ENCODE measurements around the gene MYH11.
A peak's percentile ranks its signal among the peaks of the same experiment; 100 is the strongest.

The MYH11 gene

GRCh38 chr16:15880434-15881308 lies 23.8 kb upstream of the MYH11 start:
- TF ChIP-seq POU2F2 (IDR thresholded peaks at IDR 0.05; ENCODE audit: low read depth, low read length) (no peak), POLR2A (IDR thresholded peaks at IDR 0.05; ENCODE audit: low read depth, low read length) (no peak), TAF1 (IDR thresholded peaks at IDR 0.05; ENCODE audit: low read depth, low read length) (no peak), POLR2AphosphoS5 (IDR thresholded peaks at IDR 0.05; ENCODE audit: low read depth, low read length) (no peak), SPI1 (IDR thresholded peaks at IDR 0.05; ENCODE audit: low read depth, low read length) (no peak), PAX5 (IDR thresholded peaks at IDR 0.05; ENCODE audit: insufficient read depth, low read length, severe bottlenecking) (no peak)
- no peak for FAIRE-seq
- DNase-seq (ENCODE audit: insufficient read length, low spot score) = no peak

- no peak for TF ChIP-seq POLR2A (IDR thresholded peaks at IDR 0.05; ENCODE audit: low read depth, low read length)
- no peak for TF ChIP-seq POLR2AphosphoS5 (IDR thresholded peaks at IDR 0.05; ENCODE audit: low read depth, low read length)
- TF ChIP-seq SPI1 (IDR thresholded peaks at IDR 0.05; ENCODE audit: low read depth, low read length) = no peak
- no peak for TF ChIP-seq TAF1 (IDR thresholded peaks at IDR 0.05; ENCODE audit: low read depth, low read length)
- DNase-seq (ENCODE audit: insufficient read length, low spot score) = no peak
- no peak for FAIRE-seq
Observed at GRCh38 chr16:15879255-15879811, 22.5 kb upstream of the MYH11 start.

- FAIRE-seq (no peak), DNase-seq (ENCODE audit: insufficient read length, low spot score) (no peak)
- no peak for TF ChIP-seq POU2F2 (IDR thresholded peaks at IDR 0.05; ENCODE audit: low read depth, low read length)
Observed at GRCh38 chr16:15876503-15876902, 19.7 kb upstream of the MYH11 start.

- DNase-seq (ENCODE audit: insufficient read length, low spot score) (no peak), FAIRE-seq (peak; percentile 38)
- TF ChIP-seq POU2F2 (IDR thresholded peaks at IDR 0.05; ENCODE audit: low read depth, low read length) = no peak
Observed at GRCh38 chr16:15874745-15875314, 18.0 kb upstream of the MYH11 start.

- TF ChIP-seq TAF1 (IDR thresholded peaks at IDR 0.05; ENCODE audit: low read depth, low read length) = no peak
- no peak for FAIRE-seq
Observed at GRCh38 chr16:15873737-15874136, 16.9 kb upstream of the MYH11 start.

GRCh38 chr16:15873301-15873700 lies 16.5 kb upstream of the MYH11 start:
- TF ChIP-seq SPI1 (IDR thresholded peaks at IDR 0.05; ENCODE audit: low read depth, low read length) (no peak), POLR2A (IDR thresholded peaks at IDR 0.05; ENCODE audit: low read depth, low read length) (no peak), TAF1 (IDR thresholded peaks at IDR 0.05; ENCODE audit: low read depth, low read length) (no peak), POU2F2 (IDR thresholded peaks at IDR 0.05; ENCODE audit: low read depth, low read length) (no peak), POLR2AphosphoS5 (IDR thresholded peaks at IDR 0.05; ENCODE audit: low read depth, low read length) (no peak), PAX5 (IDR thresholded peaks at IDR 0.05; ENCODE audit: insufficient read depth, low read length, severe bottlenecking) (no peak)
- no peak for DNase-seq (ENCODE audit: insufficient read length, low spot score)
- FAIRE-seq = no peak

More at GRCh38 chr16:15873737-15874136, 16.9 kb upstream of the MYH11 start:
- no peak for DNase-seq (ENCODE audit: insufficient read length, low spot score)

- no peak for FAIRE-seq
Observed at GRCh38 chr16:15870011-15870410, 13.2 kb upstream of the MYH11 start.

GRCh38 chr16:15866451-15866850 lies 9.6 kb upstream of the MYH11 start:
- no peak for FAIRE-seq
- DNase-seq (ENCODE audit: insufficient read length, low spot score) = no peak
- no peak for TF ChIP-seq SPI1 (IDR thresholded peaks at IDR 0.05; ENCODE audit: low read depth, low read length)
- no peak for TF ChIP-seq POLR2AphosphoS5 (IDR thresholded peaks at IDR 0.05; ENCODE audit: low read depth, low read length)
- TF ChIP-seq POU2F2 (IDR thresholded peaks at IDR 0.05; ENCODE audit: low read depth, low read length) = no peak
- TF ChIP-seq PAX5 (IDR thresholded peaks at IDR 0.05; ENCODE audit: insufficient read depth, low read length, severe bottlenecking) = no peak
- no peak for TF ChIP-seq POLR2A (IDR thresholded peaks at IDR 0.05; ENCODE audit: low read depth, low read length)
- TF ChIP-seq TAF1 (IDR thresholded peaks at IDR 0.05; ENCODE audit: low read depth, low read length) = no peak

More at GRCh38 chr16:15870011-15870410, 13.2 kb upstream of the MYH11 start:
- TF ChIP-seq POU2F2 (IDR thresholded peaks at IDR 0.05; ENCODE audit: low read depth, low read length) = no peak
- TF ChIP-seq PAX5 (IDR thresholded peaks at IDR 0.05; ENCODE audit: insufficient read depth, low read length, severe bottlenecking) = no peak
- TF ChIP-seq POLR2A (IDR thresholded peaks at IDR 0.05; ENCODE audit: low read depth, low read length) = no peak
- no peak for TF ChIP-seq SPI1 (IDR thresholded peaks at IDR 0.05; ENCODE audit: low read depth, low read length)
- no peak for TF ChIP-seq TAF1 (IDR thresholded peaks at IDR 0.05; ENCODE audit: low read depth, low read length)
- no peak for TF ChIP-seq POLR2AphosphoS5 (IDR thresholded peaks at IDR 0.05; ENCODE audit: low read depth, low read length)
- no peak for DNase-seq (ENCODE audit: insufficient read length, low spot score)

- TF ChIP-seq TAF1 (IDR thresholded peaks at IDR 0.05; ENCODE audit: low read depth, low read length) (no peak), SPI1 (IDR thresholded peaks at IDR 0.05; ENCODE audit: low read depth, low read length) (no peak), POLR2A (IDR thresholded peaks at IDR 0.05; ENCODE audit: low read depth, low read length) (no peak), POU2F2 (IDR thresholded peaks at IDR 0.05; ENCODE audit: low read depth, low read length) (no peak), POLR2AphosphoS5 (IDR thresholded peaks at IDR 0.05; ENCODE audit: low read depth, low read length) (no peak), PAX5 (IDR thresholded peaks at IDR 0.05; ENCODE audit: insufficient read depth, low read length, severe bottlenecking) (no peak)
- FAIRE-seq = no peak
- DNase-seq (ENCODE audit: insufficient read length, low spot score) = no peak
Observed at GRCh38 chr16:15865742-15866141, 8.9 kb upstream of the MYH11 start.

GRCh38 chr16:15864939-15865338 lies 8.1 kb upstream of the MYH11 start:
- TF ChIP-seq PAX5 (IDR thresholded peaks at IDR 0.05; ENCODE audit: insufficient read depth, low read length, severe bottlenecking) = no peak
- TF ChIP-seq POU2F2 (IDR thresholded peaks at IDR 0.05; ENCODE audit: low read depth, low read length) = no peak
- no peak for TF ChIP-seq SPI1 (IDR thresholded peaks at IDR 0.05; ENCODE audit: low read depth, low read length)
- TF ChIP-seq POLR2AphosphoS5 (IDR thresholded peaks at IDR 0.05; ENCODE audit: low read depth, low read length) = no peak
- FAIRE-seq (no peak), DNase-seq (ENCODE audit: insufficient read length, low spot score) (no peak)

All from GM12891 (cell line).